ENCODE measurements around the gene VAV2.

VAV2 gene

DNA sequence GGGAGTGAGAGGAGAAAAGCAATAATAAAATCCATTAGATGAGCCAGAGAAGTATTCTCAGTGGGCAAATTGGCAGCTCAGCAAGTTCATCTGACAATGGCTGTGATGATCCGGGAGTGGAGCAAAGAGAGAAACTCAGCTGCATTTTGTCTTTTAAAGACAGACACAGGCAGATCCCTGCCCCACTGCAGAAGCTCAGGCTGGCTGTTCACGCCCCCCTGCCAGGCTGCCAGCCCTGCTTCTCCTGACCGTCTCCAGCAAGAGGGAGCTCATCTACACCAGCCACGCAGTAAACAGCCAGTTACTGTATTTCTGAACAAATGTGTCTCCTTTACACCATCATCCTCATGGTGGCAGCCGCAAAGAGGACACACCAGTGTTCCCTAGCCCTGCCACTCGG is 139.7 kb downstream of the VAV2 start:
- no peak overlapping the region for H3K4me3 ChIP-seq (ENCODE audit: low read depth, low read length)
- TF ChIP-seq, protein P1, sequence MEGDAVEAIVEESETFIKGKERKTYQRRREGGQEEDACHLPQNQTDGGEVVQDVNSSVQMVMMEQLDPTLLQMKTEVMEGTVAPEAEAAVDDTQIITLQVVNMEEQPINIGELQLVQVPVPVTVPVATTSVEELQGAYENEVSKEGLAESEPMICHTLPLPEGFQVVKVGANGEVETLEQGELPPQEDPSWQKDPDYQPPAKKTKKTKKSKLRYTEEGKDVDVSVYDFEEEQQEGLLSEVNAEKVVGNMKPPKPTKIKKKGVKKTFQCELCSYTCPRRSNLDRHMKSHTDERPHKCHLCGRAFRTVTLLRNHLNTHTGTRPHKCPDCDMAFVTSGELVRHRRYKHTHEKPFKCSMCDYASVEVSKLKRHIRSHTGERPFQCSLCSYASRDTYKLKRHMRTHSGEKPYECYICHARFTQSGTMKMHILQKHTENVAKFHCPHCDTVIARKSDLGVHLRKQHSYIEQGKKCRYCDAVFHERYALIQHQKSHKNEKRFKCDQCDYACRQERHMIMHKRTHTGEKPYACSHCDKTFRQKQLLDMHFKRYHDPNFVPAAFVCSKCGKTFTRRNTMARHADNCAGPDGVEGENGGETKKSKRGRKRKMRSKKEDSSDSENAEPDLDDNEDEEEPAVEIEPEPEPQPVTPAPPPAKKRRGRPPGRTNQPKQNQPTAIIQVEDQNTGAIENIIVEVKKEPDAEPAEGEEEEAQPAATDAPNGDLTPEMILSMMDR (IDR thresholded peaks at IDR 0.05; ENCODE audit: low read depth, low read length): no peak

DNA sequence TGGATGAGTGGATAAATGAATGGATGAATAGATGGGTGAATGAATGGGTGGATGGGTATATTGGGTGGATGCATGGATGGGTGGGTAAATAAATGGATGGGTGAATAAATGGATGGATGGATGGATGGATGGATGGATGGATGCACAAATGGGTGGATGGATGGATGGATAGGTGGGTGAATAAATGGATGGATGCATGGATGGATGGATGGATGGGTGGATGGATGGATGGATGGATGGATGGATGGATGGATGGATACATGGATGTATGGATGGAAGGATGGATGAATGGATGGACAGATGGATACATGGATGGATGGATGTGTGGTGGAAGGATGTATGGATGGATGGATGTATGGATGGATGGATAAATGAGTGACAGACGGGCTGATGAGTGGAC is 140.4 kb downstream of the VAV2 start:
- H3K4me3 ChIP-seq (ENCODE audit: low read depth, low read length): no peak overlapping the region
- TF ChIP-seq, protein P1 (IDR thresholded peaks at IDR 0.05; ENCODE audit: low read depth, low read length): no peak

DNA sequence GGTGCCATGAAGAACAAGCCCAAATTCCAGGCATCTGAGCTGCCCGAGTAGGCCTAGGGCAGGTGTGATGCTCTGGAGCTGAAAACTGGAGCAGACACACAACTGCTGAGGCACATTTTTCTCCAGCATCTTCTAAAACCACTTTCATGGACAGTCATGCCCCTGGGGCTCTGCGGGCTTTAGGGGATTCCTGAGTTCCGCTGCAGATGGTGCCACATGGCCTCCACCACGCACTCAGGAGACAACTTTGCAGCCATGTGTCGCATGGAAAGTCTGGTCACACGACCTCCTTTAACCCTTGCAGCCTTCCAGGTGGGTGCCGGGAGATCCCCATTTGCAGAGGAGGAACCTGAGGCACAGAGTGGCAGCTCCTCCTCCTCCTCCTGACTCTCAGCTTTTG is 141.2 kb downstream of the VAV2 start:
- no peak overlapping the region for H3K4me3 ChIP-seq (ENCODE audit: low read depth, low read length)
- TF ChIP-seq, protein P1 (IDR thresholded peaks at IDR 0.05; ENCODE audit: low read depth, low read length): no peak

DNA sequence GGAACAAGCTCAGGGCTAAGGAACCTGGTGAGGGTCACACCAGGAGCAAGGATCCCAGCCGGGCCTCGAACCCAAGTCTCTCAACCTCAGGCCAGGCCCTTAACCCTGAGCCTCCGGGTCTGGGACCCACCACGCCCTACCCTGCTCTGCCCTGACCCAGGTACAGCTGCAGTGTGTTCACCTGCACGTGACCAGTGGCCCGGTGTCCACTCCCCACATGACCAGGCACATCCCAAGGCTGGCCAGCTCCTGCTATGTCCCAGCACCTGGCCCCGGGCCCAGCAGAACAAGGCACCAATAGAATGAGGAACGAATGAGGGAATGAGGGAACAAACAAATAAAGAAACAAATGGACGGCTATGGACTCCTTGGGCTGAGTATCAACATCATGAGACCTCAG is 142.0 kb downstream of the VAV2 start:
- TF ChIP-seq, protein P1 (IDR thresholded peaks at IDR 0.05; ENCODE audit: low read depth, low read length): no peak
- H3K4me3 ChIP-seq (ENCODE audit: low read depth, low read length): no peak overlapping the region

DNA sequence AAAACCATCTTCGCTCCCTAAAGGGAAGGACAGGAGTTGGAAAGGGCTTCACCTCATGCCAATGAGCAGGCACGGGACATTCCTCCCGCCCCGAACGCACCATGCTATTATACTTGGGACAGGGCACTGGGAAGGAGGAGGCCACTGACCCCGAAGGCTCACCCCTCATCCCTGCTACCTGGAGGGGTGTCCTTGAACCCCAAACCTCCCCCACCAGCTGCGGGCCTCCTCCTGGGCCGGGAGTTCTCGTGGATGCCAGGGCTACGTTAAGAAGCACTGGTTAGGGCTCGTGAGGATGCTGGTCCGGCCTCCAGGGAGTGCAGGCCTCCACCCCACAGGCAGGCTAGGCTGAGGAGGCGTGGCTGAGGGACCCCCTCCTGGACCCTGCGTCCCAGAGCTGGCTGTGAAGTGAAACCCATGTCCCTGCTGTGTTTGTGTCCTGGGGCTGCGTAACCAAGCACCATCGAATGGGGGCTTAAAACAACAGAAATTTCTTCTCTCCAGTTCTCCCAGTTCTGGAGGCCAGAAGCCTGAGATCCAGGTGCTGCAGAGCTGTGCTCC is 142.9 kb downstream of the VAV2 start:
- H3K4me3 ChIP-seq (ENCODE audit: low read depth, low read length): no peak overlapping the region
- TF ChIP-seq, protein P1 (IDR thresholded peaks at IDR 0.05; ENCODE audit: low read depth, low read length): no peak

DNA sequence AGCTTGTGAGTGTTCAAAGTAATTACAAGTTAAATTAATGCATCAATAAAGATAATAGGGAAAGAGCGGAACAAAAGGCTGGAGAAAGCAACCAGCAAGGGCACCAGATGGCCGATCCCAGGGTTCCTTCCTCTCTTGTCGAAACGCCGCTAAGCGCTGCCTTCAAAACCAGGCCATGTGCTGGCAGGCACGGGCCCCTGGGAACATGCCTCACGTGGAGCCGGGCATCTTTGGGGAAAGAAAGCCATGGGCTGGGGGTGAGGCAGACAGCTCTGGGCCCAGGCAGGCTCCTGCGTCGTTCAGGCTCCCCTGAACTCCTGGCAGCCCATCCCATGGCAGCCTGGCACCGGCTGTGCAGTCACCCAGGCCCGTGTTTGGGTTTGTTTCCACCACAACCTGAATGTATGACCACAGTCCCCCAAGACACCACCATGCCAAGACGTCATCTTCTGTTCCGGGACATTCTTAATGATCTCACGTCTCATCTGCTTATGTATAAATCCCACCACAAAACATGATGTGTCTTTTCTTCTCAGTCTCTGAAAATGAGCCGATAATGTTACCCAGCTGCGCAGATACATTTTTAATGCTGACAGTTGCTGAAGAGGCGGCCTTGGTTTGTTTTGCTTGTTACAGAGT is 143.5 kb downstream of the VAV2 start:
- no peak overlapping the region for H3K4me3 ChIP-seq (ENCODE audit: low read depth, low read length)
- TF ChIP-seq, protein P1 (IDR thresholded peaks at IDR 0.05; ENCODE audit: low read depth, low read length): no peak

DNA sequence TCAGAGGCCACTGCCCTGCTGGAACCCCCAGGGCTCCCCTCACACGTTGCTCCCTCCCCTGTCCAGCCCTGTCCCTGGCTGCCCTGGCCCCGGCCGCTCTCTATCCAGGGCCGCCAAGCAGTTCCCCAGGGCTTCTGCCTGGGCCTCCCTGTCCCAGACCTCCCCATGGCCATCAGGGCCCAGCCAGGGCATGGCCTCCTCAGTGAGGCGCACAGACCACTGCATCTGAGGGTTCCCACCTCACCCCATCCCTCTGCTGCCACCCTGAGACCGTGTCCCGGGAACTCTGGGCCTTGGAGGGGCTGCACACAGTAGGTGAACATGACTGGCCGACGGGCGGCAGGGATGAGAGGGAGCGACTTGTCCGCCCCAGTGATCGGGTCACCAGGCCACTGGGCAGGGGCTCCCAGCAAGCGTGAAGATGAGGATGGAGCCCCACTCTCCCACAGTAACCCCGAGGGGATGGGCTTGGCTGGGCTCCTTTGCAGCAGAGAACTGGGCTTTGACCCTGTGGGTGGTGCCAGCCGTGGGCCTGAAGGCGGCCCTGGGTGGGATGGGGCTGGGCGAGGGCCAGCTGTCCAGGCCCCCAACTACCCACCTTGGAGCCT is 145.5 kb downstream of the VAV2 start:
- TF ChIP-seq, protein P1 (IDR thresholded peaks at IDR 0.05; ENCODE audit: low read depth, low read length): no peak
- no peak overlapping the region for H3K4me3 ChIP-seq (ENCODE audit: low read depth, low read length)
